Measurements from ENCODE around the gene RAB17. TPM values are rescaled to one million over a fixed set of nuclear protein-coding genes. Genes with fewer than 3 reads are reported as not detected.
"Not testable (repeated sequence)": the region's sequence is repeated elsewhere in the genome, so short reads cannot be mapped to it uniquely, and the experiment has no call there.

Gene RAB17
- total RNA-seq, 2 donors from 2014 or later, result 12.6 to 13.6 TPM

- no peak for DNase-seq (ENCODE audit: low spot score)
- TF ChIP-seq CTCF (IDR thresholded peaks at IDR 0.05), result no peak
- TF ChIP-seq POLR2A (IDR thresholded peaks at IDR 0.05), result no peak
- no peaks in the 10 kb centered on the region for H3K9me3 ChIP-seq
These were observed 6.9 kb upstream of the RAB17 start for GRCh38 chr2:237597196-237598145.

DNA sequence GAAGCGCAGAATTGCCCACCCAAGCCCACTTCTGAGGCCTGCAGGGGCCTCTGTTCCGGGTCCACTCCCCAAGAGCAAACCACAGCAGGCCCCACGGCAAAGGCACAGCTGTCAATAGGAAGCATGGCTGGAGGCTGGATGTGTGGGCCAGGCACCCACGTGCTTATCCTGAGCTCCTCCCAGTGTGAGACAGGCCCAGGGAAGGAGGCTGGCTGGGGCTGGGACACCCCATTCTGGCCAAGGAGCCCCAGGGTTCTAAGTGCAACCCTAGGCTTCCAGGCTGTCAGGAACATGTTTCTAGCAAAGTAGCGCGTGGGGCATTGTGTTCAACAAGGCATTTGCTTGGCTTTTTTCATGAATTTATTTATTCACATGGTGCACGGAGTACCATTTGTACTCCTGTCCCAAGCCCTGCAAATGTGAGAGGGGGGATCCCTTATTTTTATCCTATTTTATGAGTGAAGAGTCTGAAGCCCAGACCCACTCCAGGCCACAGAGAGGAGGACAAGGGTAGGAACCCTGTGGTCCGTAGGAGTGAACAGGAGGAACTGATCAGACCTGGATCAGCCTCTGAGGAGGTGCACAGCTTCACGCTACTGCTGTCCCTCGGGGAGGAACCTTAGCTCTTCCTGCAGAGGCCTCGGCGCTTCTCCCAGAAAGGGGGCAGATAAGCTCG is 6.1 kb upstream of the RAB17 start:
- Histone ChIP-seq H3K36me3 (no peaks in the 10 kb centered on the region), H3K4me3 (no peak overlapping the region), H3K4me1 (replicated peaks) (no peaks in the 10 kb centered on the region), H3K27me3 (replicated peaks; ENCODE audit: insufficient read depth) (no peaks in the 10 kb centered on the region), H3K9me3 (no peaks in the 10 kb centered on the region), H3K27ac (no peak overlapping the region)
- DNase-seq (ENCODE audit: low spot score), result no peak
- 88% methylated on average over 13 of the region's 13 CpGs for WGBS
- TF ChIP-seq POLR2AphosphoS5 (IDR thresholded peaks at IDR 0.05) (no peak), CTCF (IDR thresholded peaks at IDR 0.05) (no peak), POLR2A (IDR thresholded peaks at IDR 0.05) (no peak)
- intact Hi-C loops (cut with DNase I), result loop anchor here (5.0 kb wide), 1 partner anchor 71 kb away; no protein-coding TSS in a partner anchor

More at GRCh38 chr2:237597196-237598145, 6.9 kb upstream of the RAB17 start:
- H3K27me3 ChIP-seq (replicated peaks; ENCODE audit: insufficient read depth), result no peaks in the 10 kb centered on the region
- H3K4me3 ChIP-seq, result no peak overlapping the region
- WGBS, result 90% methylated on average over 29 of the region's 29 CpGs
- intact Hi-C loops (cut with DNase I), result loop anchor here (5.0 kb wide), 1 partner anchor 70 kb away; no protein-coding TSS in a partner anchor
- no peak overlapping the region for H3K27ac ChIP-seq
- H3K4me1 ChIP-seq (replicated peaks), result no peaks in the 10 kb centered on the region
- H3K36me3 ChIP-seq, result no peaks in the 10 kb centered on the region

GRCh38 chr2:237595829-237596519 is 5.4 kb upstream of the RAB17 start:
- DNase-seq (ENCODE audit: low spot score); H3K27ac ChIP-seq: not testable (repeated sequence)
- intact Hi-C loops (cut with DNase I), result loop anchor here (5.0 kb wide), 1 partner anchor 71 kb away; no protein-coding TSS in a partner anchor

GRCh38 chr2:237594514-237594871 is 4.0 kb upstream of the RAB17 start:
- WGBS, result 57% methylated on average over 5 of the region's 5 CpGs
- Histone ChIP-seq H3K4me3 (no peak overlapping the region), H3K36me3 (no peaks in the 10 kb centered on the region), H3K27ac (no peak overlapping the region), H3K9me3 (no peaks in the 10 kb centered on the region), H3K27me3 (replicated peaks; ENCODE audit: insufficient read depth) (no peaks in the 10 kb centered on the region), H3K4me1 (replicated peaks) (no peaks in the 10 kb centered on the region)
- intact Hi-C loops (cut with DNase I), result no loop called here
- no peak for DNase-seq (ENCODE audit: low spot score)
- TF ChIP-seq POLR2A (IDR thresholded peaks at IDR 0.05) (no peak), POLR2AphosphoS5 (IDR thresholded peaks at IDR 0.05) (no peak), CTCF (IDR thresholded peaks at IDR 0.05) (no peak)

More at GRCh38 chr2:237595829-237596519, 5.4 kb upstream of the RAB17 start:
- H3K27me3 ChIP-seq (replicated peaks; ENCODE audit: insufficient read depth); H3K4me3 ChIP-seq; H3K9me3 ChIP-seq; H3K36me3 ChIP-seq; H3K4me1 ChIP-seq (replicated peaks): not testable (repeated sequence)
- WGBS, result 93% methylated on average over 5 of the region's 5 CpGs

All from prostate gland (tissue), 2 donors.